Stimulated activated CD4-positive, alpha-beta T cell treated with anti-CD3 and anti-CD28 coated beads, Interleukin-4, amount 100 ng/mL, for 48 hours (primary cell): ENCODE measurements around the gene ATG9A.

Experiments
- DNase-seq, 2 donors: peaks; one replicate each; pipeline ENCODE4 v3.0.0-alpha.2; 2020; ENCODE audit warnings: low read depth in 2 of 2

Gene ATG9A

GRCh38 chr2:219178377-219179175, 50.9 kb downstream of the ATG9A start:
- DNase-seq, result peak; percentile 18 to 28

GRCh38 chr2:219177552-219178376, 51.7 kb downstream of the ATG9A start, which contains the start of gene RETREG2:
TSS of gene RETREG2 (plus strand) at chr2:219178275. CDS start at chr2:219178353, 78 bp downstream.
- peak; percentile 57 to 72 for DNase-seq

- DNase-seq, result peak; percentile 84 to 85
Observed at GRCh38 chr2:219176818-219177551, 52.5 kb downstream of the ATG9A start, which contains the start of gene CNPPD1. TSS of gene CNPPD1 (minus strand) at chr2:219176925. CDS start at chr2:219176828, 97 bp downstream.

GRCh38 chr2:219175928-219176817, 53.3 kb downstream of the ATG9A start:
- no peak for DNase-seq

GRCh38 chr2:219175486-219175885, 54.0 kb downstream of the ATG9A start:
- no peak for DNase-seq

GRCh38 chr2:219174801-219175200, 54.6 kb downstream of the ATG9A start:
- DNase-seq, result no peak

- no peak for DNase-seq
Observed at GRCh38 chr2:219174146-219174545, 55.3 kb downstream of the ATG9A start.

- no peak for DNase-seq
Observed at GRCh38 chr2:219173176-219173575, 56.3 kb downstream of the ATG9A start.

GRCh38 chr2:219172231-219173154, 56.9 kb downstream of the ATG9A start:
- no peak for DNase-seq

GRCh38 chr2:219171231-219171651, 58.2 kb downstream of the ATG9A start:
- DNase-seq, result no peak

GRCh38 chr2:219169930-219170654, 59.3 kb downstream of the ATG9A start, which contains the start of gene SLC23A3:
TSS of gene SLC23A3 (minus strand) at chr2:219170029. CDS start at chr2:219169984, 45 bp downstream.
- no peak for DNase-seq
